Tibial artery (tissue), 4 donors: ENCODE data around the gene IGDCC3.

Experiments
- DNase-seq, 2 donors: peaks; one replicate each; pipeline ENCODE4 v3.0.0-alpha.2; 2019
- H3K27ac ChIP-seq, 2 donors: fragments of 200-600 bp; sonication (generic) in 1 of 2; 1 replicate in 1 of 2; 2 replicates in 1 of 2; pipeline ENCODE4 v1.5.1; 2018 to 2019; ENCODE audit warnings: mild to moderate bottlenecking in 1 of 2
- H3K27me3 ChIP-seq, 2 donors: fragments of 200-600 bp; sonication (generic) in 1 of 2; one replicate each; pipeline versions ENCODE4 v1.5.1 to v1.6.0; 2016 to 2019
- H3K36me3 ChIP-seq, 3 donors: fragments of 200-600 bp; sonication (generic) in 2 of 3; one replicate each; pipeline ENCODE4 v1.5.1; 2016 to 2019; ENCODE audit warnings: mild to moderate bottlenecking in 2 of 3
- H3K4me1 ChIP-seq, 4 donors: fragments of 200-600 bp; sonication (generic) in 2 of 4; 1 replicate in 3 of 4; 2 replicates in 1 of 4; pipeline ENCODE4 v1.5.1; 2016 to 2019
- H3K4me3 ChIP-seq, 2 donors: fragments of 200-600 bp; sonication (generic) in 1 of 2; 1 replicate in 1 of 2; 2 replicates in 1 of 2; pipeline ENCODE4 v1.5.1; 2018 to 2019; ENCODE audit warnings: mild to moderate bottlenecking in 2 of 2
- H3K9me3 ChIP-seq, 3 donors: fragments of 200-600 bp; sonication (generic) in 1 of 3; one replicate each; pipeline ENCODE4 v1.5.1; 2016 to 2019
- CTCF ChIP-seq, 2 experiments: fragments of 200-600 bp in 1 of 2; fragments of 450-650 bp in 1 of 2; IDR thresholded peaks; one replicate each; pipeline ENCODE4 v1.5.1; 2017 to 2019; ENCODE audit warnings: antibody characterized with exemption in 2 of 2, mild to moderate bottlenecking in 1 of 2, moderate library complexity in 1 of 2
- intact Hi-C: fragments of 100-400 bp; cut with DNase I; formaldehyde crosslinking; loops from one replicate; pipeline ENCODE4 v1.15.0; 2023; ENCODE audit warnings: low total_unique reads

The IGDCC3 gene

DNA sequence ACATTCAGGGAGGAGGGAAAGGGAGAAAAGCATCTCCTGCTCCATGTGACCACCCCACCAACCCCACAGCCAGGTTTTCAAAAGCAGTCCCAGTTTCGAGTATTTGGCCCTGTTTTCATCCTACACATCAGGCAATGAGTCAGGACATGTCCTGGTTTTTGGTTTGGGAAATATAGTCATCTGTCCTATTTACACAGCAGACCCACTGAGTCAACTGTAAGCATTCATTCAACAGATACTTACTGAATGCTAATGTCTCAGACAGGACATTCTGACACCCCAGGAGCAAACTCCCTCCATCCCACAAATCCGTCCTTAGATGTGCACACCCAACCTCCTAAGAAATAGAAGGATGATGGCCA lies 32.9 kb downstream of the IGDCC3 start:
- no peak overlapping the region for H3K27ac ChIP-seq
- intact Hi-C loops: no loop called here
- peaks cover 0 to 17% of the 10 kb centered on the region in 2 donors for H3K27me3 ChIP-seq
- no peak for DNase-seq
- no peaks in the 10 kb centered on the region for H3K4me1 ChIP-seq
- H3K36me3 ChIP-seq: no peaks in the 10 kb centered on the region
- H3K9me3 ChIP-seq: no peaks in the 10 kb centered on the region
- no peak overlapping the region for H3K4me3 ChIP-seq
- no peak for TF ChIP-seq CTCF (IDR thresholded peaks at IDR 0.05)

DNA sequence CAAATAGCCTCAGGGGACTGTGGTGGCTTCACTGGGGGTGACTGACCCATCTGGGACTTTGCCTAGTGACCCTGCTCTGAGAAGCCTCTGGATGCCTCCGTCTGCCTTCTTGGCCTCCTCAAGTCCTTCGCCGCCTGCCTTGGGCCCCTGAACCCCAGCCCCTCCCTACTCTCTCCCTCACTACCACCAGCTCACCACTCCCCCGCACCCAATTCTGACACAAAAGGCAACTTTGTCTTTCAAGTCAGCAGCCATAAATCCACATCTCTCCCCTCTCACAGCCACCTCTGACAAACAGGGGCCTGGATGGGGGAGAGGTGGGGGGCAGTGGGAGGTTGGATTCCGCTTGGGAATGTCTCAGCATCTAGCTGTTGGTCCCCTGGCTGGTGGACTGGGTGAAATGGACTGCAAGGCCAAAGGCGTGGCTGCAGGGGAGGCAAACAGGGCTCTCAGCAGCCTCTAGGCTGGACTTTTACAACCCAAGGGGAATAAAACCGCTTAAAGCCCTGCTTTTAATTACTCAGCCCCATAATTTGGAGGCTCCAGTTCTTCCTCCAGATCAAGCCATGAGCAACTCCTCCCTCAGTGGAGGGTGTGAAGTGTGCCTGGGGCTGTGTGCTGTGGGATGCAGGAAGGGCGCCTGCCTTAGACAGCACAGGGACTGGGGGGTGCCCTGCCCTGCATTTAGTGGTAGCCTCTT lies 33.4 kb downstream of the IGDCC3 start:
- H3K9me3 ChIP-seq: no peaks in the 10 kb centered on the region
- no peaks in the 10 kb centered on the region for H3K4me1 ChIP-seq
- intact Hi-C loops: no loop called here
- peaks cover 0 to 23% of the 10 kb centered on the region in 2 donors for H3K27me3 ChIP-seq
- no peak overlapping the region for H3K27ac ChIP-seq
- H3K36me3 ChIP-seq: no peaks in the 10 kb centered on the region
- DNase-seq: no peak
- no peak overlapping the region for H3K4me3 ChIP-seq
- TF ChIP-seq CTCF (IDR thresholded peaks at IDR 0.05): no peak

DNA sequence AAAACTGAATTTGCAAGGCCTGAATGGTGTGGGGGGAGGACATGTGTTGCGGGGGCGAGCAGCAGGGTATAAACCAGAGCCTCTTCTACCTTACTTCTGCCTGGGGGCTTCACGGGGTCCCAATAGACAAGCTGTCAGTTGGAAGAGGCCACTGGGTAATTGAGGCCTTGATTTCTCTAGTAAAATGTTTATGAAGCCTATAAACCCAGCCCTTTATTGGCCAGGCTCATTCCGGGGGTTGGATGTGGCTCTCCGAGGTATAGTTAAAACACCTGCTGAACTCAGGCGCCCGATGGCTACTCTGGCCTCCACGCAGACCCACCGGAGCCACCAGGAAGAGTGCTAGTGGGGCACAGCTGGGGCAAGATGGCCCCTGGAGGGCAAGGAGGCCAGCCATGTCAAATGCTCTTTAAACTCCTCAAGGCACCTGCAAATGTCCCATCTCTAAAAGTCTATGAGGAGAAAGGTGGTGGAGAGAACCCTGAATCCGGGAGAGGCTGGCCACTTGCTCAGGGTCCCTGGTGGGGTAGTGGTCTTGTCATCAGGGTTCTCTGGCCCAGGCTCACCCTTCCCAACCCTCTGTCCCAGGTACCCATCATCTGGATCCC lies 34.3 kb downstream of the IGDCC3 start:
- no peak for TF ChIP-seq CTCF (IDR thresholded peaks at IDR 0.05)
- H3K4me3 ChIP-seq: no peak overlapping the region
- no peak overlapping the region for H3K27ac ChIP-seq
- H3K9me3 ChIP-seq: no peaks in the 10 kb centered on the region
- H3K27me3 ChIP-seq: peaks cover 0 to 30% of the 10 kb centered on the region in 2 donors
- intact Hi-C loops: no loop called here
- no peaks in the 10 kb centered on the region for H3K36me3 ChIP-seq
- no peaks in the 10 kb centered on the region for H3K4me1 ChIP-seq
- no peak for DNase-seq

- no peak overlapping the region for H3K27ac ChIP-seq
- intact Hi-C loops: no loop called here
- H3K4me3 ChIP-seq: no peak overlapping the region
- no peak for TF ChIP-seq CTCF (IDR thresholded peaks at IDR 0.05)
- H3K4me1 ChIP-seq: no peaks in the 10 kb centered on the region
- H3K9me3 ChIP-seq: no peaks in the 10 kb centered on the region
- no peak for DNase-seq
- H3K27me3 ChIP-seq: peaks cover 0 to 40% of the 10 kb centered on the region in 2 donors
- H3K36me3 ChIP-seq: no peaks in the 10 kb centered on the region
Measured at GRCh38 chr15:65342493-65342892, 35.3 kb downstream of the IGDCC3 start.

GRCh38 chr15:65339920-65340319 lies 37.9 kb downstream of the IGDCC3 start:
- TF ChIP-seq CTCF (IDR thresholded peaks at IDR 0.05): no peak
- Histone ChIP-seq H3K9me3 (no peaks in the 10 kb centered on the region), H3K4me1 (no peaks in the 10 kb centered on the region), H3K36me3 (no peaks in the 10 kb centered on the region), H3K4me3 (no peak overlapping the region), H3K27me3 (peaks cover 0 to 59% of the 10 kb centered on the region in 2 donors), H3K27ac (no peak overlapping the region)
- intact Hi-C loops: no loop called here
- no peak for DNase-seq
